Spleen (tissue), 7 donors: ENCODE results near the gene LGI2.

Source experiments
- CTCF ChIP-seq, 11 experiments: fragments of 200-600 bp in 7 of 11; fragments of 450-650 bp in 4 of 11; sonication (generic) in 4 of 11; IDR thresholded peaks in 8 of 11; conservative IDR thresholded peaks in 3 of 11; 1 replicate in 7 of 11; 2 replicates in 4 of 11; pipeline versions ENCODE4 v1.4.0 to v1.8.0; 2016 to 2021; ENCODE audit warnings: antibody characterized with exemption in 11 of 11, inconsistent platforms in 4 of 11, mild to moderate bottlenecking in 1 of 11
- POLR2A ChIP-seq, 3 donors: fragments of 450-650 bp; IDR thresholded peaks; one replicate each; pipeline ENCODE4 v1.5.1; 2017; ENCODE audit warnings: antibody characterized with exemption in 3 of 3, mild to moderate bottlenecking in 1 of 3
- POLR2AphosphoS5 ChIP-seq, 3 donors: sonication (generic); formaldehyde crosslinking; IDR thresholded peaks; one replicate each; pipeline ENCODE4 v1.5.1; 2017; ENCODE audit warnings: antibody characterized with exemption in 3 of 3
- donor health status: DM: no; HTN: no; CAD: no; lungs with moderate emphysema.
- donor health status: DM: no; HTN: no; CAD: no.
- donor health status: DM: no; HTN: no; CAD: no.

GRCh38 chr4:24971192-24971591 is 59.6 kb downstream of the LGI2 start:
- TF ChIP-seq CTCF (IDR thresholded peaks at IDR 0.05 in 8 of 11, conservative IDR thresholded peaks at IDR 0.05 in 3 of 11), result no peak
- TF ChIP-seq POLR2AphosphoS5 (IDR thresholded peaks at IDR 0.05), result no peak
- TF ChIP-seq POLR2A (IDR thresholded peaks at IDR 0.05), result no peak
